Breast epithelium (tissue), 3 donors: ENCODE data around the gene PHF21B.

ENCODE experiments used
- CTCF ChIP-seq, 3 donors: fragments of 450-650 bp; IDR thresholded peaks; one replicate each; pipeline ENCODE4 v1.5.1; 2016 to 2017; ENCODE audit warnings: antibody characterized with exemption in 3 of 3, mild to moderate bottlenecking in 3 of 3, moderate library complexity in 3 of 3
- POLR2A ChIP-seq: fragments of 450-650 bp; IDR thresholded peaks from one replicate; pipeline ENCODE4 v1.6.1; 2016; ENCODE audit warnings: antibody characterized with exemption, mild to moderate bottlenecking, moderate library complexity
- POLR2AphosphoS5 ChIP-seq, 3 donors: sonication (generic); formaldehyde crosslinking; IDR thresholded peaks; one replicate each; pipeline ENCODE4 v1.6.1; 2017; ENCODE audit warnings: antibody characterized with exemption in 3 of 3

GRCh38 chr22:44876921-44877320 is 132.9 kb downstream of the PHF21B start:
- TF ChIP-seq POLR2AphosphoS5 (IDR thresholded peaks at IDR 0.05) (no peak), CTCF (IDR thresholded peaks at IDR 0.05) (no peak), POLR2A (no peak)
